Esophagus squamous epithelium (tissue), 5 donors: ENCODE results near the gene EYS. TPM values are rescaled to one million over a fixed set of nuclear protein-coding genes. Genes with fewer than 3 reads are reported as not detected.

Experiments used
- DNase-seq: peaks from one replicate; lab custom pipeline; 2025; lab: John Stamatoyannopoulos, UW
- H3K27ac ChIP-seq, 4 donors: fragments of 200-600 bp; sonication (generic); one replicate each; pipeline ENCODE4 v1.5.1; 2016 to 2019; ENCODE audit warnings: mild to moderate bottlenecking in 1 of 4
- H3K27me3 ChIP-seq, 4 donors: fragments of 200-600 bp; sonication (generic); 1 replicate in 3 of 4; 2 replicates in 1 of 4; pipeline versions ENCODE4 v1.5.1 to v1.6.0; 2017 to 2021; ENCODE audit warnings: antibody characterized with exemption in 1 of 4
- H3K36me3 ChIP-seq, 3 donors: fragments of 200-600 bp; sonication (generic); one replicate each; pipeline ENCODE4 v1.5.1; 2016 to 2019
- H3K4me1 ChIP-seq, 3 donors: fragments of 200-600 bp; sonication (generic); one replicate each; pipeline ENCODE4 v1.5.1; 2017 to 2019
- H3K4me3 ChIP-seq, 4 donors: fragments of 200-600 bp; sonication (generic); 1 replicate in 3 of 4; 2 replicates in 1 of 4; pipeline ENCODE4 v1.5.1; 2016 to 2019; ENCODE audit warnings: mild to moderate bottlenecking in 2 of 4, moderate library complexity in 1 of 4
- H3K9me3 ChIP-seq, 3 donors: fragments of 200-600 bp; sonication (generic); one replicate each; pipeline ENCODE4 v1.5.1; 2016 to 2019
- POLR2A ChIP-seq, 4 donors: fragments of 450-650 bp; IDR thresholded peaks; one replicate each; pipeline ENCODE4 v1.6.1; 2017; ENCODE audit warnings: antibody characterized with exemption in 4 of 4, mild to moderate bottlenecking in 4 of 4, moderate library complexity in 3 of 4
- WGBS, 2 donors: methylation state at CpG; one replicate each; pipeline ENCODE4 v1.1.5; 2018; 5-methylcytosine and 5-hydroxymethylcytosine counted together
- intact Hi-C: fragments of 100-400 bp; cut with DNase I; formaldehyde crosslinking; loops from one replicate; pipeline ENCODE4 v1.15.0; 2022
- total RNA-seq, 4 donors: library from RNA; depleted of rRNA; stranded (reverse); fragments of >200 nt; gene quantifications; one replicate each; pipeline ENCODE4 v1.1.0, GENCODE V29; 2016
- TF ChIP-seq, protein P1 (sequence below), 6 experiments: fragments of 450-650 bp in 4 of 6; fragments of 200-600 bp in 2 of 6; sonication (generic) in 2 of 6; IDR thresholded peaks; one replicate each; pipeline ENCODE4 v1.5.1; 2016 to 2019; ENCODE audit warnings: antibody characterized with exemption in 6 of 6, mild to moderate bottlenecking in 4 of 6, moderate library complexity in 4 of 6
- donor health status: DM: yes; HTN: yes; CAD: no.

Gene EYS
- total RNA-seq, 4 donors from 2014 or later, result 0.87 TPM; not detected in 3

GRCh38 chr6:64930681-64931080, 776.3 kb downstream of the EYS start:
- Histone ChIP-seq H3K9me3 (no peaks in the 10 kb centered on the region), H3K27ac (no peak overlapping the region), H3K4me1 (no peaks in the 10 kb centered on the region), H3K36me3 (no peaks in the 10 kb centered on the region), H3K4me3 (no peak overlapping the region), H3K27me3 (no peaks in the 10 kb centered on the region)
- no peak for TF ChIP-seq POLR2A (IDR thresholded peaks at IDR 0.05)
- TF ChIP-seq, protein P1, sequence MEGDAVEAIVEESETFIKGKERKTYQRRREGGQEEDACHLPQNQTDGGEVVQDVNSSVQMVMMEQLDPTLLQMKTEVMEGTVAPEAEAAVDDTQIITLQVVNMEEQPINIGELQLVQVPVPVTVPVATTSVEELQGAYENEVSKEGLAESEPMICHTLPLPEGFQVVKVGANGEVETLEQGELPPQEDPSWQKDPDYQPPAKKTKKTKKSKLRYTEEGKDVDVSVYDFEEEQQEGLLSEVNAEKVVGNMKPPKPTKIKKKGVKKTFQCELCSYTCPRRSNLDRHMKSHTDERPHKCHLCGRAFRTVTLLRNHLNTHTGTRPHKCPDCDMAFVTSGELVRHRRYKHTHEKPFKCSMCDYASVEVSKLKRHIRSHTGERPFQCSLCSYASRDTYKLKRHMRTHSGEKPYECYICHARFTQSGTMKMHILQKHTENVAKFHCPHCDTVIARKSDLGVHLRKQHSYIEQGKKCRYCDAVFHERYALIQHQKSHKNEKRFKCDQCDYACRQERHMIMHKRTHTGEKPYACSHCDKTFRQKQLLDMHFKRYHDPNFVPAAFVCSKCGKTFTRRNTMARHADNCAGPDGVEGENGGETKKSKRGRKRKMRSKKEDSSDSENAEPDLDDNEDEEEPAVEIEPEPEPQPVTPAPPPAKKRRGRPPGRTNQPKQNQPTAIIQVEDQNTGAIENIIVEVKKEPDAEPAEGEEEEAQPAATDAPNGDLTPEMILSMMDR (IDR thresholded peaks at IDR 0.05), result no peak
- 61 to 66% methylated on average over 2 of the region's 2 CpGs for WGBS, 2 donors
- intact Hi-C loops, result no loop called here
- no peak for DNase-seq

DNA sequence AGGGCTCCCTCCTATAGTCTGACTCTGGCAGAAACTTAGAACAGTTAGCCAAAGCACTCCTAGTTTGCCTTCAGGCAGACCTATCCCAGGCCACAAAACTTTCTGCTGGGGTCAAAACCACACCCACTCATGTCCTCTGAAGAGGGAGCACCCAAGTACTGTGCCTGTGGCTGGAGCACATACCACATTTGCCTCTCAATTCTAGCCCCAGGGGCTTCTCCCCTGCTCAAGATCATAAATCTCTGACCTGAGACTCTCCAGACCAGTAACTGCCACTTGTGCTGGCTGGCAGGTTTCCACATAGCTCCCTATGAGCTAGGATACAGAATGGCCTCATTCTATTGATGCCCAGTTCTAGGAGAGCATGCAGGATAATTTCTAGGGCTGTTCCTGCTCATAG, 781.0 kb downstream of the EYS start:
- Histone ChIP-seq H3K9me3 (no peaks in the 10 kb centered on the region), H3K36me3 (no peaks in the 10 kb centered on the region), H3K27ac (no peak overlapping the region), H3K4me3 (no peak overlapping the region), H3K4me1 (no peaks in the 10 kb centered on the region), H3K27me3 (no peaks in the 10 kb centered on the region)
- DNase-seq, result no peak
- intact Hi-C loops, result no loop called here
- no peak for TF ChIP-seq POLR2A (IDR thresholded peaks at IDR 0.05)
- TF ChIP-seq, protein P1 (IDR thresholded peaks at IDR 0.05), result no peak

GRCh38 chr6:64920257-64920656, 786.8 kb downstream of the EYS start:
- intact Hi-C loops, result no loop called here
- Histone ChIP-seq H3K36me3 (no peaks in the 10 kb centered on the region), H3K27me3 (no peaks in the 10 kb centered on the region), H3K4me1 (no peaks in the 10 kb centered on the region), H3K27ac (no peak overlapping the region), H3K9me3 (no peaks in the 10 kb centered on the region), H3K4me3 (no peak overlapping the region)
- WGBS, 2 donors, result 77 to 81% methylated on average over 1 of the region's 1 CpG
- DNase-seq, result no peak
- TF ChIP-seq, protein P1 (IDR thresholded peaks at IDR 0.05), result no peak
- no peak for TF ChIP-seq POLR2A (IDR thresholded peaks at IDR 0.05)

- H3K27me3 ChIP-seq, result no peaks in the 10 kb centered on the region
- intact Hi-C loops, result no loop called here
- H3K4me3 ChIP-seq, result no peak overlapping the region
- no peaks in the 10 kb centered on the region for H3K36me3 ChIP-seq
- no peaks in the 10 kb centered on the region for H3K9me3 ChIP-seq
- no peak overlapping the region for H3K27ac ChIP-seq
- TF ChIP-seq, protein P1 (IDR thresholded peaks at IDR 0.05), result no peak
- no peak for TF ChIP-seq POLR2A (IDR thresholded peaks at IDR 0.05)
- no peak for DNase-seq
- no peaks in the 10 kb centered on the region for H3K4me1 ChIP-seq
Observed at GRCh38 chr6:64914124-64914523, 792.9 kb downstream of the EYS start.

GRCh38 chr6:64912966-64913365, 794.1 kb downstream of the EYS start:
- no peaks in the 10 kb centered on the region for H3K4me1 ChIP-seq
- intact Hi-C loops, result no loop called here
- H3K4me3 ChIP-seq, result no peak overlapping the region
- peaks cover 0 to 2% (median 0%) of the 10 kb centered on the region in 3 donors for H3K9me3 ChIP-seq
- 65 to 76% methylated on average over 1 of the region's 1 CpG for WGBS, 2 donors
- no peak overlapping the region for H3K27ac ChIP-seq
- TF ChIP-seq, protein P1 (IDR thresholded peaks at IDR 0.05), result no peak
- TF ChIP-seq POLR2A (IDR thresholded peaks at IDR 0.05), result no peak
- H3K36me3 ChIP-seq, result no peaks in the 10 kb centered on the region
- no peak for DNase-seq
- no peaks in the 10 kb centered on the region for H3K27me3 ChIP-seq
